HepG2 (cell line): ENCODE results near the gene METTL22. TPM values are rescaled to one million over a fixed set of nuclear protein-coding genes. Genes with fewer than 3 reads are reported as not detected.

Experiments used
- AGO2 ChIP-seq: fragments of 200-400 bp; formaldehyde crosslinking; optimal IDR thresholded peaks from 2 replicates; pipeline ENCODE3; 2017; ENCODE audit warnings: mild to moderate bottlenecking, low read depth, low read length, moderate library complexity
- AHR ChIP-seq: IDR thresholded peaks from 2 replicates; pipeline ENCODE4 v1.6.1; 2018; ENCODE audit warnings: missing genetic modification reagents, missing compliant biosample characterization
- EP300 ChIP-seq, 3 experiments: sonication (generic) in 1 of 3; formaldehyde crosslinking in 1 of 3; IDR thresholded peaks; 2 replicates each; pipeline versions ENCODE4 v1.5.1 to v1.6.1; 2011 to 2020; ENCODE audit warnings: low read depth in 2 of 3, low read length in 2 of 3, borderline replicate concordance in 1 of 3, improper control_type of control experiment in 1 of 3, mild to moderate bottlenecking in 1 of 3, missing genetic modification reagents in 1 of 3, moderate library complexity in 1 of 3
- GLI4 ChIP-seq: sonication (generic); formaldehyde crosslinking; IDR thresholded peaks from 2 replicates; pipeline ENCODE4 v1.5.1; 2020; ENCODE audit warnings: missing genetic modification reagents, mild to moderate bottlenecking, moderate library complexity, borderline replicate concordance
- HNF4G ChIP-seq, 2 experiments: sonication (generic) in 1 of 2; formaldehyde crosslinking in 1 of 2; IDR thresholded peaks; 2 replicates each; pipeline versions ENCODE4 v1.4.0 to v1.6.1; 2011 to 2020; ENCODE audit warnings: borderline replicate concordance in 2 of 2, low read depth in 2 of 2, mild to moderate bottlenecking in 2 of 2, low read length in 1 of 2, missing genetic modification reagents in 1 of 2, moderate library complexity in 1 of 2
- HNRNPLL ChIP-seq: fragments of 200-400 bp; formaldehyde crosslinking; IDR thresholded peaks from 2 replicates; pipeline ENCODE4 v1.6.1; 2017; ENCODE audit warnings: mild to moderate bottlenecking, low read depth, low read length; ENCODE audit not compliant: poor library complexity, severe bottlenecking
- POLR2AphosphoS2 ChIP-seq: IDR thresholded peaks from 2 replicates; pipeline ENCODE4 v1.6.1; 2011; ENCODE audit warnings: low read depth, low read length, improper control_type of control experiment
- RNF2 ChIP-seq: fragments of 450-650 bp; conservative IDR thresholded peaks from 2 replicates; pipeline ENCODE4 v1.6.1; 2016; ENCODE audit warnings: low read depth
- SIN3B ChIP-seq: fragments of 150-350 bp; IDR thresholded peaks from 2 replicates; pipeline ENCODE4 v1.6.1; 2014; ENCODE audit warnings: low read length
- TEAD2 ChIP-seq: sonication (generic); formaldehyde crosslinking; IDR thresholded peaks from 2 replicates; pipeline ENCODE4 v1.9.0; 2021; ENCODE audit warnings: missing genetic modification reagents
- ZNF17 ChIP-seq: sonication (generic); formaldehyde crosslinking; IDR thresholded peaks from 2 replicates; pipeline ENCODE4 v1.5.0; 2020; ENCODE audit warnings: mild to moderate bottlenecking, missing genetic modification reagents
- ZNF33B ChIP-seq: sonication (generic); formaldehyde crosslinking; IDR thresholded peaks from 2 replicates; pipeline ENCODE4 v1.5.1; 2020; ENCODE audit warnings: mild to moderate bottlenecking, missing genetic modification reagents
- ZSCAN21 ChIP-seq: sonication (generic); formaldehyde crosslinking; IDR thresholded peaks from 2 replicates; pipeline ENCODE4 v1.8.0; 2022; ENCODE audit warnings: mild to moderate bottlenecking, missing genetic modification reagents, moderate library complexity, borderline replicate concordance
- polyA plus RNA-seq, 8 experiments: library from polyadenylated mRNA; depleted of rRNA in 3 of 8; stranded (reverse) in 7 of 8; unstranded in 1 of 8; fragments of >200 nt; fragmentation: Illumina TruSeq in 4 of 8; extraction: Trizol in 4 of 8; gene quantifications; 2 replicates each; pipeline versions ENCODE4 v1.2.1 to v1.2.3, GENCODE V29; 2011 to 2016; ENCODE audit warnings: low read depth in 4 of 8, missing spikeins in 1 of 8, mixed read lengths in 1 of 8; ENCODE audit not compliant: insufficient read depth in 1 of 8
- total RNA-seq, 5 experiments: library from RNA; depleted of rRNA; stranded (reverse); fragments of >200 nt; fragmentation: Illumina TruSeq; extraction: Trizol; gene quantifications; 2 replicates each; pipeline ENCODE4 v1.2.3, GENCODE V29; 2016; ENCODE audit warnings: low read depth in 1 of 5
- TF ChIP-seq, protein P1 (sequence below): IDR thresholded peaks from 2 replicates; pipeline ENCODE4 v1.6.1; 2016; ENCODE audit warnings: control low read depth
- TF ChIP-seq, protein P2 (sequence below): sonication (generic); formaldehyde crosslinking; IDR thresholded peaks from 2 replicates; pipeline ENCODE4 v1.4.0; 2020; ENCODE audit warnings: mild to moderate bottlenecking, missing genetic modification reagents
- TF ChIP-seq, protein P3 (sequence below): sonication (generic); formaldehyde crosslinking; IDR thresholded peaks from 2 replicates; pipeline ENCODE4 v1.4.0; 2020; ENCODE audit warnings: missing genetic modification reagents, borderline replicate concordance
- TF ChIP-seq, protein P4 (sequence below): IDR thresholded peaks from 2 replicates; pipeline ENCODE4 v1.6.1; 2016; ENCODE audit warnings: low read depth
- TF ChIP-seq, protein P5 (sequence below): sonication (generic); formaldehyde crosslinking; IDR thresholded peaks from 2 replicates; pipeline ENCODE4 v1.9.0; 2021; ENCODE audit warnings: missing genetic modification reagents, borderline replicate concordance
- TF ChIP-seq, protein P6 (sequence below): sonication (generic); formaldehyde crosslinking; IDR thresholded peaks from 2 replicates; pipeline ENCODE4 v1.8.0; 2022; ENCODE audit warnings: missing genetic modification reagents, mild to moderate bottlenecking, borderline replicate concordance

METTL22 gene
- total and polyA plus RNA-seq, 2 of the 13 experiments (the other 11 are each of a cell fraction or from before 2014, with no cell fraction given): 36.2 to 94.8 TPM

DNA sequence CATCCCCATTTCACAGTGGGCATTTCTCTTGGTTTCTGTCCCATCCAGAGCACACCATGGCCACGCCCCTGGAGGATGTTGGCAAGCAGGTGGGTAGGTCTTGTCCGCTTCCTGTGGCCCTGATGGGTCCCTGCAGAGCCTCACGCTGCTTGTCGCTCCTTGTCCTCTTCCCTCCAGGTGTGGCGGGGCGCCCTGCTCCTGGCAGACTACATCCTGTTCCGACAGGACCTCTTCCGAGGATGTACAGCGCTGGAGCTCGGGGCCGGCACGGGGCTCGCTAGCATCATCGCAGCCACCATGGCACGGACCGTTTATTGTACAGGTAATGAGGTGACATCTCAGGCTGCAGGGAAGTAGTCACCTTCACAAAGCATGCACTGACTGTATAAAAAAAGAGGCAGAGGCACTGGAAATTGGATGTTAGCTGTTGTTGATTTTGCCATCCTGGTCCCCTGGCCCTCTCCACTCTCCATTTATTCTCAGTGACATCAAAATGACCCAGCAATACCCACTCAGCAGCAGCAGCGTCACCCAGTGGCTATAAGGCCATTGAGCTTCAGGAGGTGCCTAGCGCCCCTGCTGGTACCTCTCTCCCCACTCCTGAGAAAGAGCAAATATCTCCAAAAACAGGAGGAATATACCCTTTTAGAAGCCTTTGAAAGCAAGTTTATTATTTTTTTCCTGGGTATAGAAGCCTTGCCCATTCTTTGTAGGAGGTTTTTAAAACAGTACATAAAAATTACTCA lies 13.7 kb downstream of the METTL22 start (continued):
- no peak for TF ChIP-seq ZSCAN21 (CRISPR knock-in tag)
- TF ChIP-seq POLR2AphosphoS2: no peak
- TF ChIP-seq HNF4G (IDR thresholded peaks at IDR 0.05; ENCODE audit: borderline replicate concordance, low read depth, low read length): no peak
- TF ChIP-seq HNF4G (CRISPR knock-in tag; IDR thresholded peaks at IDR 0.05; ENCODE audit: borderline replicate concordance, low read depth): no peak
- TF ChIP-seq ZNF33B (CRISPR knock-in tag): no peak
- TF ChIP-seq AHR: no peak
- TF ChIP-seq GLI4: no peak
- TF ChIP-seq TEAD2 (CRISPR knock-in tag): no peak
- TF ChIP-seq EP300 (IDR thresholded peaks at IDR 0.05; ENCODE audit: low read depth in 2 of 2, low read length in 2 of 2): no peak
- TF ChIP-seq EP300 (CRISPR knock-in tag; IDR thresholded peaks at IDR 0.05; ENCODE audit: borderline replicate concordance): no peak
- no peak for TF ChIP-seq HNRNPLL
- no peak for TF ChIP-seq SIN3B
- TF ChIP-seq, protein P1, sequence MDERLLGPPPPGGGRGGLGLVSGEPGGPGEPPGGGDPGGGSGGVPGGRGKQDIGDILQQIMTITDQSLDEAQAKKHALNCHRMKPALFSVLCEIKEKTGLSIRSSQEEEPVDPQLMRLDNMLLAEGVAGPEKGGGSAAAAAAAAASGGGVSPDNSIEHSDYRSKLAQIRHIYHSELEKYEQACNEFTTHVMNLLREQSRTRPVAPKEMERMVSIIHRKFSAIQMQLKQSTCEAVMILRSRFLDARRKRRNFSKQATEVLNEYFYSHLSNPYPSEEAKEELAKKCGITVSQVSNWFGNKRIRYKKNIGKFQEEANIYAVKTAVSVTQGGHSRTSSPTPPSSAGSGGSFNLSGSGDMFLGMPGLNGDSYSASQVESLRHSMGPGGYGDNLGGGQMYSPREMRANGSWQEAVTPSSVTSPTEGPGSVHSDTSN (CRISPR knock-in tag): no peak
- TF ChIP-seq AGO2: peak; percentile 44
- no peak for TF ChIP-seq ZNF17 (CRISPR knock-in tag)
- no peak for TF ChIP-seq RNF2
- TF ChIP-seq, protein P2, sequence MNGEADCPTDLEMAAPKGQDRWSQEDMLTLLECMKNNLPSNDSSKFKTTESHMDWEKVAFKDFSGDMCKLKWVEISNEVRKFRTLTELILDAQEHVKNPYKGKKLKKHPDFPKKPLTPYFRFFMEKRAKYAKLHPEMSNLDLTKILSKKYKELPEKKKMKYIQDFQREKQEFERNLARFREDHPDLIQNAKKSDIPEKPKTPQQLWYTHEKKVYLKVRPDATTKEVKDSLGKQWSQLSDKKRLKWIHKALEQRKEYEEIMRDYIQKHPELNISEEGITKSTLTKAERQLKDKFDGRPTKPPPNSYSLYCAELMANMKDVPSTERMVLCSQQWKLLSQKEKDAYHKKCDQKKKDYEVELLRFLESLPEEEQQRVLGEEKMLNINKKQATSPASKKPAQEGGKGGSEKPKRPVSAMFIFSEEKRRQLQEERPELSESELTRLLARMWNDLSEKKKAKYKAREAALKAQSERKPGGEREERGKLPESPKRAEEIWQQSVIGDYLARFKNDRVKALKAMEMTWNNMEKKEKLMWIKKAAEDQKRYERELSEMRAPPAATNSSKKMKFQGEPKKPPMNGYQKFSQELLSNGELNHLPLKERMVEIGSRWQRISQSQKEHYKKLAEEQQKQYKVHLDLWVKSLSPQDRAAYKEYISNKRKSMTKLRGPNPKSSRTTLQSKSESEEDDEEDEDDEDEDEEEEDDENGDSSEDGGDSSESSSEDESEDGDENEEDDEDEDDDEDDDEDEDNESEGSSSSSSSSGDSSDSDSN (CRISPR knock-in tag): no peak
- TF ChIP-seq, protein P3, sequence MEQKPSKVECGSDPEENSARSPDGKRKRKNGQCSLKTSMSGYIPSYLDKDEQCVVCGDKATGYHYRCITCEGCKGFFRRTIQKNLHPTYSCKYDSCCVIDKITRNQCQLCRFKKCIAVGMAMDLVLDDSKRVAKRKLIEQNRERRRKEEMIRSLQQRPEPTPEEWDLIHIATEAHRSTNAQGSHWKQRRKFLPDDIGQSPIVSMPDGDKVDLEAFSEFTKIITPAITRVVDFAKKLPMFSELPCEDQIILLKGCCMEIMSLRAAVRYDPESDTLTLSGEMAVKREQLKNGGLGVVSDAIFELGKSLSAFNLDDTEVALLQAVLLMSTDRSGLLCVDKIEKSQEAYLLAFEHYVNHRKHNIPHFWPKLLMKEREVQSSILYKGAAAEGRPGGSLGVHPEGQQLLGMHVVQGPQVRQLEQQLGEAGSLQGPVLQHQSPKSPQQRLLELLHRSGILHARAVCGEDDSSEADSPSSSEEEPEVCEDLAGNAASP (CRISPR knock-in tag): no peak
- TF ChIP-seq, protein P4, sequence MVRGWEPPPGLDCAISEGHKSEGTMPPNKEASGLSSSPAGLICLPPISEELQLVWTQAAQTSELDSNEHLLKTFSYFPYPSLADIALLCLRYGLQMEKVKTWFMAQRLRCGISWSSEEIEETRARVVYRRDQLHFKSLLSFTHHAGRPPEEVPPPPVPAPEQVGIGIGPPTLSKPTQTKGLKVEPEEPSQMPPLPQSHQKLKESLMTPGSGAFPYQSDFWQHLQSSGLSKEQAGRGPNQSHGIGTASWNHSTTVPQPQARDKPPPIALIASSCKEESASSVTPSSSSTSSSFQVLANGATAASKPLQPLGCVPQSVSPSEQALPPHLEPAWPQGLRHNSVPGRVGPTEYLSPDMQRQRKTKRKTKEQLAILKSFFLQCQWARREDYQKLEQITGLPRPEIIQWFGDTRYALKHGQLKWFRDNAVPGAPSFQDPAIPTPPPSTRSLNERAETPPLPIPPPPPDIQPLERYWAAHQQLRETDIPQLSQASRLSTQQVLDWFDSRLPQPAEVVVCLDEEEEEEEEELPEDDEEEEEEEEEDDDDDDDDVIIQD (CRISPR knock-in tag): 0 out of 2 replicates have a peak, but pooled peaks have one; percentile 46
- TF ChIP-seq, protein P5, sequence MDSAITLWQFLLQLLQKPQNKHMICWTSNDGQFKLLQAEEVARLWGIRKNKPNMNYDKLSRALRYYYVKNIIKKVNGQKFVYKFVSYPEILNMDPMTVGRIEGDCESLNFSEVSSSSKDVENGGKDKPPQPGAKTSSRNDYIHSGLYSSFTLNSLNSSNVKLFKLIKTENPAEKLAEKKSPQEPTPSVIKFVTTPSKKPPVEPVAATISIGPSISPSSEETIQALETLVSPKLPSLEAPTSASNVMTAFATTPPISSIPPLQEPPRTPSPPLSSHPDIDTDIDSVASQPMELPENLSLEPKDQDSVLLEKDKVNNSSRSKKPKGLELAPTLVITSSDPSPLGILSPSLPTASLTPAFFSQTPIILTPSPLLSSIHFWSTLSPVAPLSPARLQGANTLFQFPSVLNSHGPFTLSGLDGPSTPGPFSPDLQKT (CRISPR knock-in tag): no peak
- TF ChIP-seq, protein P6, sequence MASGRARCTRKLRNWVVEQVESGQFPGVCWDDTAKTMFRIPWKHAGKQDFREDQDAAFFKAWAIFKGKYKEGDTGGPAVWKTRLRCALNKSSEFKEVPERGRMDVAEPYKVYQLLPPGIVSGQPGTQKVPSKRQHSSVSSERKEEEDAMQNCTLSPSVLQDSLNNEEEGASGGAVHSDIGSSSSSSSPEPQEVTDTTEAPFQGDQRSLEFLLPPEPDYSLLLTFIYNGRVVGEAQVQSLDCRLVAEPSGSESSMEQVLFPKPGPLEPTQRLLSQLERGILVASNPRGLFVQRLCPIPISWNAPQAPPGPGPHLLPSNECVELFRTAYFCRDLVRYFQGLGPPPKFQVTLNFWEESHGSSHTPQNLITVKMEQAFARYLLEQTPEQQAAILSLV (CRISPR knock-in tag): no peak
